ENCODE results near the gene CNOT8.
"Not testable (repeated sequence)": the region's sequence is repeated elsewhere in the genome, so short reads cannot be mapped to it uniquely, and the experiment has no call there.

CNOT8 gene

DNA sequence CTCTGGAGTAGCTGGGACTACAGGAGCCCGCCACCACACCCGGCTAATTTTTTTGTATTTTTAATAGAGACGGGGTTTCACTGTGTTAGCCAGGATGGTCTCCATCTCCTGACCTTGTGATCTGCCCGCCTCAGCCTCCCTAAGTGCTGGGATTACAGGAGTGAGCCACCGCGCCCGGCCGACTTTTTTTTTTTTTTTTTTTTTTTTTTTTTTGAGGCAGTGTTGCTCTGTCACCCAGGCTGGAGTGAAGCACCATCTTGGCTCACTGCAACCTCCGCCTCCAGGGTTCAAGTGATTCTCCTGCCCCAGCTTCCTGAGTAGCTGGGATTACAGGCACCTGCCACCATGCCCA, 22.8 kb upstream of the CNOT8 start:
- DNase-seq (ENCODE audit: low read depth), result not testable (repeated sequence)

GRCh38 chr5:154836225-154836624, 22.2 kb upstream of the CNOT8 start:
- DNase-seq (ENCODE audit: low read depth), result no peak

- no peak for DNase-seq (ENCODE audit: low read depth)
These were observed 21.2 kb upstream of the CNOT8 start for GRCh38 chr5:154837009-154837901.

DNA sequence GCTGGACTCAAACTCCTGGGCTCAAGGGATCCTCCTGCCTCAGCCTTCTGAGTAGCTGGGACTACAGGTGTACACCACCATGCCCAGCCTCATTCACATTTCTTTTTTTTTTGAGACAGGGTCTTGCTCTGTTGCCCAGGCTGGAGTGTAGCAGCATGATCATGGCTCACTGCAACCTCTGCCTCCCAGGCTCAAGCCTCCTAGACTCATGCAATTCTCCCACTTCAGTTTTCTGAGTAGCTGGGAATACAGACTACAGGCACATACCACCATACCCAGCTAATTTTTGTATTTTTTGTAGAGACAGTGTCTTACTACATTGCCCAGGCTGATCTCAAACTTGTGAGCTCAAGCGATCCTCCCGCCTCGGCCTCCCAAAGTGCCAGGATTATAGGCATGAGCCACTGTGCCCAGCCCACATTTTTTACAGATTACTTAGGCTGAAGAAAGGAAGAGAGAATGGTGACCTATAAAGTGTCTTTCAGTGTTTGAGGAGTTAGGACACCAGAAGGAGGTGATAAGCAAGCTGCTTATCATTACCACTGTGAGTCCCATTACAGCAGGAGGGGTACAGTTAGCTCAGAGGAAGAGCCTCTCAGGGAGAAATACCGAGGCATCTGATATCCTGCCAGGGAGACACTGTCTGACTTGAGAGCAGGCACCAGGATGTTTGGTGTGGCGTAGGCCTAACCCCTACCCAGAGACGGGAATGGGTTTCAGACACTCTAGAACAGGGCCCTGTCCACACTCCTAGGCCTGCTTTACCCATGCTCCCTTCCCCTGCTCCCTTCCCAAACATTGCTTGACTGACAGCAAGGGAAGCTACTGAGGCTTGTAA, 17.8 kb upstream of the CNOT8 start:
- DNase-seq (ENCODE audit: low read depth), result no peak

- DNase-seq (ENCODE audit: low read depth), result no peak
These were observed 17.2 kb upstream of the CNOT8 start for GRCh38 chr5:154841273-154841661.

GRCh38 chr5:154842689-154843530, 15.5 kb upstream of the CNOT8 start:
- no peak for DNase-seq (ENCODE audit: low read depth)

DNA sequence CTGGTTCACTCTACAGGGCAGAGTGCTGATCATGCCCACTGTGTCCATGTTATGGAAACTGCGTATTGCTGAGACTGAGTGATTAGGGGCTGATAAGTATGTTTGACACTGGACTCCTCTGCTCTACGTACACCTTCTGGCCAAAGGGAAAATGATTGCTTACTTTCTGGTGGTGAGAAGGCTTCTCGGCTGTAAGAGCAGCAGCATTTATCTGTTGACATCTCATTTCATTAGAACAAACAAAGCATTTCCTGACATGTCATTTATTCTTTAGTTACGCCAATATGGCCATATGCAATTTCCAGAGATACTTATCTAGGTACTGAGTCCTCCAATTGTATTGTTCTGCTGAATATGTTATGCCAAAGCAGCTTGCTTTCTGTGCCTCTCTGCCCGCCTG, 13.6 kb upstream of the CNOT8 start:
- no peak for DNase-seq (ENCODE audit: low read depth)

DNA sequence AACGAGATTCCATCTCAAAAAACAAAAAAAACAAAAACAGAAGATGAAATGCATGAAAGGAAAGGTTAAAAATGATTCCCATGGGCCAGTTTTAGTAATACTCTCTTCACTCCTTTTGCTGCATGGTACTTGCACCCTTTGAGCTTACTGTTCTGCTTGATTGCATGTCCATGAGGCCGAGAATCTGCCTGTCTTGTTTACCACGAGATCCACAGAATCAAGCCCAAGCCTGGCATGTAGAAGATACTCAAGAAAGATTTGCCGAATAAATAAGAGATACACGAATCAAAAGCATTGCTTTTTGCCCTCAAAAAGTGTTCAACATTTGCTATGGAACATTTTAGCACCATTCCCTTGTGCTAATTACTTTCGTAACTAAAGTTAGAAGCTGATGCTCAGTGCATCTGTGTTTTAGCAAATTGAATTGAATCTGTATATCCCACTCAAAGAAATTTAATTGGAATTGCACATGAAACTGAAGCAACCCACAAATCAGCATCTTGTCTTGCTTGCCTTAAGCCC, 9.1 kb upstream of the CNOT8 start:
- no peak for DNase-seq (ENCODE audit: low read depth)

GRCh38 chr5:154849791-154850201, 8.6 kb upstream of the CNOT8 start:
- peak; percentile 69 for DNase-seq (ENCODE audit: low read depth)

GRCh38 chr5:154850255-154851062, 8.0 kb upstream of the CNOT8 start, which contains the start of gene FAXDC2:
FAXDC2 (minus strand) TSS chr5:154850603; CDS start chr5:154838178, 12,425 bp downstream.
- DNase-seq (ENCODE audit: low read depth), result peak; percentile 83

DNA sequence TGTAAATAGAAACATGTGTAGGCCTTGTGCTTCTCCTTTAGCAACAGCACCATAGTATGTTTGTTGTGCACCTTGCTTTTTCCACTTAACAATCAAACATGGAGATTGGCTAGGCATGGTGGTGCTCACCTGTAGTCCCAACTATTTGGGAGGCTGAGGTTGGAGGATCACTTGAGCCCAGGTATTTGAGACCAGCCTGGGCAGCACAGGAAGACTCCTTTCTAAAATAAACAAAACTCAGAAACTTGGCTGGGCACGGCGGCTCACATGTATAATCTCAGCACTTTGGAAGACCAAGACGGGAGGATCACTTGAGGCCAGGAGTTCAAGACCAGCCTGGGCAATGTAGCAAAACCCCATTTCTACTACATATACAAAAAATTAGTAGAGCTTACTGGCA, 7.1 kb upstream of the CNOT8 start:
- no peak for DNase-seq (ENCODE audit: low read depth)

DNA sequence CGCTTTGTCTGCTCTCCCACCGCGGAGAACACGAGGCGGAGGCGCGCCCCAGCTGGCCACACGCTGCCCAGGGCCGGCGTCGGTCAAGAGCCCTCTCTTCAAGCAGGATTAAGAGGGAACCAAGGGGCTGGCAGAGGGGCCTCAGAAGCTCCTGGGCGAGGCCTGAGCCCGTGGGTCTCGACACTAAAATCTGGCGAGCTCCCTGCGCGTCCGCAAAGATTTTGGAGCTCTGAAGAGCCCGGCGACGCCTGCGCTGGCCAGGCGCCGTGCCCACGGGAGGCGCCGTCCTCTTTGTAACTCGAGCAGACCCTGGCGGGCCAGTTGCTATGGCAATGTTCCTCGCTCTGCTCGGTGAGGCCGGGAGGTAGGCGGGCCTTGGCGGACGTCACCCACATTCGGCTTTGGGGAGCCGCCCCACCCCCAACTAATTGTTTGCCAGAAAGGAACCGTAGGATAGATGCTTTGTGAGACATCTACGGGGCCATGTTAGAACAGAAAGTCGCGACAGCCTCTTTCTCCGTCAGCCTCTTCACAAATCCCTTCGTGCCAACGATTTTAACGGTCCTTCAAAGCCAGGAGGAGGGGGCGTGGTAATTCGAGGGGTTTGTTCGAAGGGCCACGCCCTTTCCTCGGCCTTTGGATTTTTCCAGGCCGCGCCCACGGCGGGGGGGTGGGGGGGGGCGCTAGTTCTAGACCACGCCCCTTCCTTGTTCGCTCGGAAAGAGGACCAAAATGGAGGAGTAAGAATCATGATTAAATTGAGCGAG, 714 bp upstream of the CNOT8 start:
- peak; percentile 98 for DNase-seq (ENCODE audit: low read depth)

DNA sequence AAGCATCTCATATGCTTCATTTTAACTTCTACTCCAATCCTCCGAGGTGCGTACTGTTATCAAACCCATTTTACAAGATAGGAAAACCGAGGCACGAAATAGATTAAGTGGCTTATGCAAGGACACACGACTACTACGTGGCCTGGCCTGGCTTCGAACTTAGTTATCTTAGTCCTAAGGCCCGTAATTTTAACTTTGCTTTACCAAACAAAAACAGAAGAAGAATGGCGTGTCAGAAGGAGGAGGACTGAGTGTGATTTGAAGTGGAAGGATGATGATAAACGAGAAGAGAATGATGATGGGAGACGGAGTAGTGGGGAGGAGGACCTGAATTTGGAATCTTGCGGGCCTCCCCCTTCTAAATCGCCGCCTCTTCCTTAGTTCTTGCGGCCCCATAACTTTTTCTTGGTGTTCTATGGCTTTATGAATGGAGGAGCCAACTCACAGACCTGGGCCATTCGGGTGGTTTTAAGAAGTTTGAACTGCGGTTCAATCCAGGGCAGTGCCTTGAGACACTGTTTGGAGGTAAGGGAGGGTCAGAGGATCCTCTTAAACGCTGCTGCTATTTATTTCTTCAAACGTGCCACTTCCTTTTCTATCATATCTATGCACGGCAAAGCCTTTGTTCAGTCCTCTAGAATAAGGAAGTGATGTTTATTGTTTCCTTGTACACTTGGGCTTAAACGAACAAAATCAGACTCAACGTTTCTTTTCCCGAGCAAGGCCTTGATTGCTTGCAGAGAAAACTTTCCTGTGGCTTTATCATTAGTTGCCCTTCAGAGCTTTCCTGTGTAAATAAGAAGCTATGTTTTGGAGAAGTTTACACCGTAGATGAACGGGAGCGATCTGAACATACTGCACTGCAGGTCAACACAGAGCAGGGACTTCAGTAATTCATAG, 795 bp downstream of the CNOT8 start:
- no peak for DNase-seq (ENCODE audit: low read depth)

GRCh38 chr5:154860123-154860522, 1.7 kb downstream of the CNOT8 start:
- DNase-seq (ENCODE audit: low read depth), result peak; percentile 72

DNA sequence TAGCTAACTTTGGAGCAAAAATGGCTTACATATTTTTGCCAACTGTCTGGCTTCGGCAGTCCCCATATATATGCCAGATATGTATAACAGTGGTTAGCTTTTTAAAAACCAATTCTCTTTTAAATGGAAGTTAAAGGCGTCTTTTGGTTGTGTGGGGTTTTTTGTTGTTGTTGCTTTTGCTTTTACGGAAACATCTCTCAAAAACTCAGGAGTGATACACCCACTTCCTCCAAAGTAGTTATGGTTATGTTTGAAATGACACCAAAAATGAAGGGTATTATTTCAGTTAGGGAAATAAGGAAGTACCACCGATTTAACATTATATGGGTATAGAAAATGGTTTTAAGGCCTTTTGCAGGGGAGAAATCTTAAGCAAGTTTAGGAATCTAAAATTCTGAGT, 2.3 kb downstream of the CNOT8 start:
- no peak for DNase-seq (ENCODE audit: low read depth)

DNA sequence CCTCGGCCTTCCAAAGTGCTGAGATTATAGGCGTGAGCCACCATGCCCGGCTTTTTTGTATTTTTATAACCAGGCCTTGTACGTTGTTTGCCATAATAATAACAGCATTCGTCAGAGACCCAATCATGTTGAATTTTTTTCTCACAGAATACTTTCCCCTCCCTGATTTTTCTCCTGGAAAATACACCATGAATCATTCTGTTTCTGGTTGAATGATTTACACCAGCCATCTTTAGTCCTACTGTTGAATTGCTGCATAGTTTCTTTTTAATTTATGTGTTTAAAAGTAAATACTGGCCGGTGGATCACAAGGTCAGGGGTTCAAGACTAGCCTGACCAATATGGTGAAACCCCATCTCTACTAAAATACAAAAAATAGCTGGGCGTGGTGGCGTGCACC, 3.5 kb downstream of the CNOT8 start:
- no peak for DNase-seq (ENCODE audit: low read depth)

GRCh38 chr5:154862766-154863165, 4.3 kb downstream of the CNOT8 start:
- no peak for DNase-seq (ENCODE audit: low read depth)

DNA sequence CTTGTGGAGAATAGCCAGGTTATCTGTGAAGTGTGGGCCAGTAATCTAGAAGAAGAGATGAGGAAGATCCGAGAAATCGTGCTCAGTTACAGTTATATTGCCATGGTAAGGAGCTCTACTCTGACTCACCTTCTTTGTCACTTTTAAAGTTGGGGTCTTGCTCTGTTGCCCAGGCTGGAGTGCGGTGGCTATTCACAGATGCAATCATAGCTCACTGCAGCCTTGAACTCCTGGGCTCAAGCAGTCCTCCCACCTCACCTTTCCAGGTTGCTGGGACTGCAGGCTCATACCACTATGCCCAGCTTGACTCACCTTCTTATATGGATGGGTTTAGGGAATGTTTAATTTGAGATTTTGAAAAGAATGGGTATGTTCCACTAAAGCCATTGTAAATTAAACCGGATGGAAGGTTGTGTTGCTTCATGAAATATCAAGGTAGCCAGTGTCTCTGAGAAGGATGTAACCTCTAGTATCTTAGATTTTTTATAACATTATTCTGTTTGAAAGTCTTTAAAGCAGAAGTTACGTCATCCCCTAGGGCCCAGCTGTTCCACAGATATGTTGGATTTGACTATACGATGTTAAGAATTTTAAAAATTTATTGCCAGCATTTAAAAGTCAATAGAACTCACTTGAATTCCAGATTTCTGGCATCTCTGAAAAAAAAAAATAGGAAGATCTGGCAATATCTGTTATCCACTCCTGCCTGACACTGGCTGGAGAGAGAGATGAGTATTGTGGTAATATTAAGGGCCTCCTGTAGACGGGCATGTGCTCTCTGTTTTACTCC, 5.1 kb downstream of the CNOT8 start:
- DNase-seq (ENCODE audit: low read depth), result no peak
